ENCODE data around the gene TRPM3. TPM values are rescaled to one million over a fixed set of nuclear protein-coding genes. Genes with fewer than 3 reads are reported as not detected.

Gene TRPM3
- total and polyA plus RNA-seq, 2 of the 8 experiments (the other 6 are each of a cell fraction or from before 2014, with no cell fraction given) = 2.4 to 10.9 TPM

- Histone ChIP-seq H2BK15ac (ENCODE audit: low read length) (no peak overlapping the region), H2AK5ac (ENCODE audit: low read depth, low read length) (no peak overlapping the region), H3K9me3 (ENCODE audit: insufficient read depth in 2 of 2, low read depth in 1 of 2, low read length in 1 of 2) (no peaks in the 10 kb centered on the region), H3K27ac (ENCODE audit: low read depth, low read length) (no peak overlapping the region), H3K23me2 (ENCODE audit: low read depth, low read length) (peaks cover 3% of the 10 kb centered on the region; the same call in 1 of the 2 replicates), H2BK20ac (ENCODE audit: low read length) (no peak overlapping the region), H4K5ac (ENCODE audit: insufficient read length, low read depth, low read length) (no peak overlapping the region), H3K79me2 (ENCODE audit: control insufficient read depth in 1 of 2, insufficient read depth in 2 of 2, low read length in 2 of 2) (no peaks in the 10 kb centered on the region), H3K4me1 (replicated peaks in 1 of 4; ENCODE audit: control insufficient read depth in 3 of 4, insufficient read depth in 4 of 4, low read length in 3 of 4) (peaks cover 0 to 3% (median 1%) of the 10 kb centered on the region in 4 experiments; a peak in 4 of 7 replicates), H2AFZ (ENCODE audit: low read length) (no peak overlapping the region), H3K14ac (ENCODE audit: insufficient read length) (no peak overlapping the region), H3K18ac (ENCODE audit: extremely low read depth, low read length) (no peak overlapping the region), H3K56ac (replicated peaks; ENCODE audit: insufficient read length, low read depth, low read length) (no peak overlapping the region), H3K23ac (ENCODE audit: insufficient read length) (no peak overlapping the region), H3K4me2 (ENCODE audit: insufficient read depth in 1 of 2, low read depth in 2 of 2, low read length in 2 of 2) (no peak overlapping the region), H3K4ac (replicated peaks; ENCODE audit: insufficient read length, low read depth, low read length) (no peak overlapping the region), H3K36me3 (ENCODE audit: control insufficient read depth in 2 of 4, insufficient read depth in 4 of 4, low read length in 3 of 4) (no peaks in the 10 kb centered on the region), H3K4me3 (ENCODE audit: extremely low read depth in 1 of 4, insufficient read depth in 2 of 4, low read depth in 3 of 4, low read length in 4 of 4) (no peak overlapping the region), H3K9ac (replicated peaks in 1 of 4; ENCODE audit: extremely low read depth in 1 of 4, low read depth in 3 of 4, low read length in 3 of 4) (no peak overlapping the region), H2BK5ac (ENCODE audit: low read depth, low read length) (no peak overlapping the region), H4K20me1 (replicated peaks in 1 of 2; ENCODE audit: control insufficient read depth in 1 of 2, insufficient read depth in 2 of 2, low read length in 2 of 2) (no peaks in the 10 kb centered on the region), H2BK120ac (replicated peaks; ENCODE audit: low read depth, low read length) (no peak overlapping the region), H2BK12ac (ENCODE audit: low read depth, low read length) (no peak overlapping the region), H4K91ac (replicated peaks; ENCODE audit: insufficient read length, low read length) (no peak overlapping the region), H3K27me3 (replicated peaks in 1 of 4; ENCODE audit: control insufficient read depth in 3 of 4, extremely low read depth in 1 of 4, insufficient read depth in 3 of 4, low read length in 3 of 4) (no peaks in the 10 kb centered on the region), H3K79me1 (ENCODE audit: low read depth, low read length) (no peaks in the 10 kb centered on the region), H4K8ac (ENCODE audit: extremely low read depth, insufficient read depth, low read length) (no peak overlapping the region)
- FAIRE-seq = no peak
- 89% methylated on average over 5 of the region's 5 CpGs; no CpG with 5 or more reads in 1 of the 2 experiments for WGBS, 2 experiments (ENCODE audit: extremely low coverage in 1 of 2, insufficient coverage in 1 of 2, insufficient read length in 1 of 2, insufficient replicate concordance in 2 of 2, low coverage in 1 of 2, low lambda C conversion rate in 2 of 2, missing lambda C conversion rate in 1 of 2)
- CTCF ChIA-PET (ENCODE audit: partially characterized antibody) = interaction anchor here (0.5 to 1.2 kb wide), 4 partner anchors 12 to 31 kb away, joined by 3 to 5 read pairs (median 4); no protein-coding TSS in a partner anchor
- no peak for DNase-seq (ENCODE audit: low read depth in 1 of 2, low spot score in 2 of 2)
- POLR2A ChIA-PET (ENCODE audit: partially characterized antibody) = no interaction called here
- no peak for TF ChIP-seq MAFK (IDR thresholded peaks at IDR 0.05; ENCODE audit: low read depth, low read length)
- TF ChIP-seq CBX5 (IDR thresholded peaks at IDR 0.05; ENCODE audit: low read depth, low read length) = no peak
- no peak for TF ChIP-seq EZH2 (IDR thresholded peaks at IDR 0.05; ENCODE audit: low read depth, low read length, severe bottlenecking)
- TF ChIP-seq SIN3A (conservative IDR thresholded peaks at IDR 0.05 in 1 of 2, IDR thresholded peaks at IDR 0.05 in 1 of 2; ENCODE audit: low read depth in 1 of 2, low read length in 2 of 2) = no peak
- no peak for TF ChIP-seq TEAD4 (IDR thresholded peaks at IDR 0.05; ENCODE audit: low read depth, low read length)
- TF ChIP-seq RFX5 (IDR thresholded peaks at IDR 0.05; ENCODE audit: borderline replicate concordance, low read depth, low read length) = no peak
- no peak for TF ChIP-seq CTBP2 (IDR thresholded peaks at IDR 0.05; ENCODE audit: borderline replicate concordance, insufficient read depth, insufficient read length, low read length)
- no peak for TF ChIP-seq NRF1 (IDR thresholded peaks at IDR 0.05; ENCODE audit: low read depth, low read length)
- TF ChIP-seq PHF8 (conservative IDR thresholded peaks at IDR 0.05; ENCODE audit: low read depth, low read length) = no peak
- no peak for TF ChIP-seq USF2 (IDR thresholded peaks at IDR 0.05; ENCODE audit: low read length)
- TF ChIP-seq MAX (IDR thresholded peaks at IDR 0.05) = no peak
- no peak for TF ChIP-seq FOSL1 (IDR thresholded peaks at IDR 0.05; ENCODE audit: insufficient read depth, low read depth, low read length)
Observed at GRCh38 chr9:70577671-70578070, 543.8 kb downstream of the TRPM3 start.

All from H1 (cell line).